GM21529 (cell line): ENCODE measurements around the gene CTAG2.
"Not testable (repeated sequence)": the region's sequence is repeated elsewhere in the genome, so short reads cannot be mapped to it uniquely, and the experiment has no call there.

Experiments
- ATAC-seq: cut with Tn5 transposase; IDR thresholded peaks from one replicate; pipeline ENCODE4 v1.9.1; 2021; ENCODE audit not compliant: unreplicated experiment

Gene CTAG2

DNA sequence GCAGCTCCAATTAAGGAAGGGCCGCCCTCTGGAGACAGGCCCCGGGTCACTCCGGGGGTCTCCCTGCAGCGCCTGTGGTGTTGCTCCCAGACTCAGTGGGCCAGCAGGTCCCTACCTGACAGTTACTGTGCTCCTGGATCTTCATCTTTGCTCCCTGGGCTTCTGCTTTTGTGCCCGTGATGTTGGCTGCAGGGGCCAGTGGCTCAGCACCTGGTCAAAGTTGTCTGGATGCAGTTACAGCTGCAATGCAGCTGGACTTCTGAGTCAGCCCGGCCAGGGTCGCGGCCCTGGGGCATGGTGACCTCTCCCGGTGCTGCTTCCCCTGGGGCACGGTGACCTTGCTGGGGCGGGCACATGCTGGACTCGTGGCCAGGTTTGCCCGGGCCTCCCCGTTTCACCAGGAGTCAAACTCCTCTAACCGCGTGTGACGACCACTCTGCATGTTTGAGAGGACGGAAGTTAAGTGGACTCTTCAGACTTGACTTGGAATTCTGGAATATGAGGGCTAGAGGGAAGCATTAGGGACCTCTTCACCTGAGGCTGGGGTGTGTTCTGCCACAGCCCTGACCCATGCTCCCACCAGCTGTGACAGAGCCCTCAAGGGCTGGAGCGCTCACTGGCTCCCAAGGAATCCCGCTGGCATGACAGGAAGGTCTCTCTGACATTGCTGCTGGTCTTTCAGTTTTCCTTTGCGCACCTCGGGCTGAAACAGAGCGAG, 3.7 kb downstream of the CTAG2 start:
- no peak for ATAC-seq

- ATAC-seq, result no peak
Observed at GRCh38 chrX:154648931-154649330, 4.4 kb downstream of the CTAG2 start.

DNA sequence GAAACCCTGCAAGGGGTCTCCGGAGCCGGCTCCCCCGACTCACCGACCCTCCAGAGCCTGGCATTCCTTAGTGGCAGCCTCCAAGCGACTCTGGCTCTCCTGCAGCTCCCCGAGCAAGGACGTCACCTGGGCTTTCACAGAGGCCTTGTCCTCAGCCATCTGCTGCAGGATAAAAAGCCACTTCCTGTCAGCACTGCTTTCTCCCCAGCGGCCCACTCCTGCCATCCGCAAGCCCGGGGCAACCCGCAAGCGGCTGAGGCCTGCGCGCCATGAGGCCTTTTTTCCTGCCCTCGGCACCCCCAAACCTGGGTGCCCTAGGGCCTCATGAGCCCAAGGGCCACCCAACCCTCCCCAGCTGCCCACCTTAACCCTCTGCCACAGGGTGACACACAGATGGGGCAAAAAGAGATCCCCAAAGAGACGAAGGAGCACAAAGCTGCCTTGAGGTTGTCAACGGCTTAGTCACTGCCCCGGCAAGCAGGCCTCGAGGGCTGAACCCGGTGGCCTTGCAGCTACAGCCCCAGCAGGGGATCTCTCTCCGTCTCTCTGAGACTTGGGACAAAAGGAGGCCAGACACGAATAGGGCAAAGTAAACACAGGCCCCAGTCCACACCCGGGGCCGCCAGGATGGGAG, 7.5 kb downstream of the CTAG2 start:
- ATAC-seq, result not testable (repeated sequence)

DNA sequence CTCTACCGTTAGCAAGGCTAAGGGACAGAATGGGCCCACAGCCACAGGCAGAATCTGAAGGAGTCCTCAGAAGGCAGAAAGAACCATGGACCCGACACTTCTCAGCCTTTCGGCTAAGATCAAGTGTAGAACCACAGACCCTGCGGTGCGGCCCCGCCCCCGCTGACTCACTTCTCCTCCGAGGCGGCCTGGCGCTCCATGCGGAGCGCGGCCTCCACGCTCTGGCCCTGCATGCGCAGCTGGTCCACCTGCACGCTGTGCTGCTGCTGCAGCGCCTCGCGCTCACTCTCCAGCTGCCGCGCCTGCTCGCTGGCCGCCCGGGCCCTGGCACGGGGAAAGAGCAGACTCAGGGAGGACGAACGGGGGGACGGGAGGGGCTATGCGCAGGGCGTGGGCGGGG, 9.7 kb downstream of the CTAG2 start:
- ATAC-seq, result not testable (repeated sequence)

GRCh38 chrX:154641740-154642139, 11.6 kb downstream of the CTAG2 start:
- ATAC-seq, result not testable (repeated sequence)

DNA sequence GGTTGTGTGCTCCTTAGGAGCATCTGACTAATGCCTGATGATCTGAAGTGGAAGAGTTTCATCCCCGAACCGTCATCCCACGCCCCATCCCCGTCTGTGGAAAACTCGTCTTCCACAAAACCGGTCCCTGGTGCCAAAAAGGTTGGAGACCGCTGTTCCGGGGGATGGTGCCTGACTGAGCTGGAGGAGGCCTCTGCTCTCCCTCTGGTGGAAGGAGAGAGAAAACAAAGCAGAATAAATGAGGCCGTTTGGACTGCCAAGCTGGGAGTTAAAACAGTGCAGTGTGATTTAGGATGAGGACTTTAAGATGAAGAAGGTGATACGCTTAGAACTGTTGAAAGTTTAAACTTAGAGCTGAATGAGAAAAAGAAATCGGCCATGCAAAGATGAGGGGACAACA, 19.7 kb downstream of the CTAG2 start:
- not testable (repeated sequence) for ATAC-seq

- ATAC-seq, result not testable (repeated sequence)
Observed at GRCh38 chrX:154630949-154631348, 22.4 kb downstream of the CTAG2 start.

- ATAC-seq, result not testable (repeated sequence)
Observed at GRCh38 chrX:154628960-154629359, 24.4 kb downstream of the CTAG2 start.

DNA sequence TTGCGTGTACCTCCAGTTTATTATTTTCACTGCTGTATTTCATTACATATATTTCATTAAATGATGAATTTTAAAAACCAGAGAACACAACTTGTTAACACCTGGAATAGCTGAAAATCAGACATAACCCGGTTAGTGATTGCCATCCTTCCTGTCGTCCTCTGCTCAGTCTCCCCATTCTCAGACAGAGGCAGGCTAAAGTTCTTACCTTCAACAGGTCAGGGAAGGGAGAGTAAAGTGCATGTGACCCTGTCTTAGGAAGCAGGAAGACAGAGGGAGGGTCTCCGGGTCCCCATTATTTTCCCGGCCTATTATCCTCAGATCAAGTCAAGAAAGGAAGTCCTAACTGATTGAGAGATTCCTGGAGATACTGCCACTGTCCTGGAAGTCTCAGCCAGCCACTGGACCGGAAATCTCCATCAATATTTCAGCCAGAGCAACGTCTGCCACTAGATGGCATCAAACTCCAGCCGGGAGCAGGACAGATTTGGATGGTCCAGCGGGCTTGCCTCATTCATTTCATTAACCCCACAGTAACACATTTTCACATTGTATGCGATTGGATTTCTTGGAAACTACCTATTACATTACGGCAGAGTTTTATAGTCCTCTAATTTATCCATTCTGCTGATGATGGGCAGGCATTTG, 32.5 kb downstream of the CTAG2 start:
- not testable (repeated sequence) for ATAC-seq

DNA sequence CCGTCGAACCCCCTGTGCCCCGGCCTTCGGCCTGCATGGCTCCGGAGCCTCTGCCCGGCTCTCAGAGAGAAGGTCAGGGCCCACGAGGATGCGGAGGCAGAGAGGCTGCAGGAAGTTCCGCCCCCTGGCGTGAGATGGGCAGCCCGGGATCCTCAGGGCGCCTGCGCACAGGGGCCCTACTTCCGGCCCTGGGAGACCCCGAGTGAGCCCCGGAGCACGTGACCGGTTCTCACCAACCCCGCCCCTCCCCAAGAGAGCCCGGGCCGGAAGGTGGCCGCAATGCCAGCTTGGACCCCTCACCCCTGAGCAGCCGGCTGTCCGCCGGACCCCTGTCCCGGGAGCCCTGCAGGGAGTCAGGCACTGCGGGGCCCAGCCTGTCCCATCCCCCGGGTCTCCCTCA, 34.2 kb downstream of the CTAG2 start, which contains the start of gene CTAG1B:
TSS of gene CTAG1B (minus strand) at position 101 of the 400 bp plus-strand sequence. CDS start at position 37, 64 bp downstream.
- ATAC-seq, result not testable (repeated sequence)

DNA sequence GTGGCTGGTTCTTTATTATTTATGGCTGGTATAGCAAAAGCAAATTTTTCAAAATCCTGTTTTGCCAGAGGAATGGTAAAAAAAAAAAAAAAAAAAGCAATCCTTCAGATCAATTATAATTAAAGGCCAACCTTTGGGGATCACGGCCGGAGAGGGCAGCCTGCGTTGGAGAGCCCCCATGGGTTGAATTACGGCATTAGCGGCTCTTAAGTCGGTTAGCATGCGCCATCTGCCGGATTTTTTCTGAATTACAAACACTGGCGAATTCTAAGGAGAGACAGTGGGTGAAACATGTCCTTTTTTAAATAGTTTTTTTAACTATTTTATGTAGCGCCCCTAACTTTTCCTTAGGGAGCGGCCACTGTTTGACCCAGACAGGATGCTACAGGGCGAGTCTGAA, 39.8 kb downstream of the CTAG2 start:
- not testable (repeated sequence) for ATAC-seq

GRCh38 chrX:154611146-154611545, 42.2 kb downstream of the CTAG2 start:
- ATAC-seq, result not testable (repeated sequence)

DNA sequence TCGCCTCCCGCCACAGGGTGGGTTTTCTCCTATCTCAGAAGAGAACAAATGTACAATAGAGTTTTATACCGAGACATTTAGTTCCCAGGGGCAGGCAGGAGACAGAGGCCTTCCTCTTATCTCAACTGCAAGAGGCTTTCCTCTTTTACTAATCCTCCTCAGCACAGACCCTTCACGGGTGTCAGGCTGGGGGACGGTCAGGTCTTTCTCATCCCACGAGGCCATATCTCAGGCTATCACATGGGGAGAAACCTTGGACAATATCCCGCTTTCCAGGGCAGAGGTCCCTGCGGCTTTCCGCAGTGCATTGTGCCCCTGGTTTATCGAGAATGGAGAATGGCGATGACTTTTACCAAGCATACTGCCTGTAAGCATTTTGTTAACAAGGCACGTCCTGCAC, 44.6 kb downstream of the CTAG2 start:
- not testable (repeated sequence) for ATAC-seq

GRCh38 chrX:154607976-154608375, 45.4 kb downstream of the CTAG2 start:
- ATAC-seq, result not testable (repeated sequence)

DNA sequence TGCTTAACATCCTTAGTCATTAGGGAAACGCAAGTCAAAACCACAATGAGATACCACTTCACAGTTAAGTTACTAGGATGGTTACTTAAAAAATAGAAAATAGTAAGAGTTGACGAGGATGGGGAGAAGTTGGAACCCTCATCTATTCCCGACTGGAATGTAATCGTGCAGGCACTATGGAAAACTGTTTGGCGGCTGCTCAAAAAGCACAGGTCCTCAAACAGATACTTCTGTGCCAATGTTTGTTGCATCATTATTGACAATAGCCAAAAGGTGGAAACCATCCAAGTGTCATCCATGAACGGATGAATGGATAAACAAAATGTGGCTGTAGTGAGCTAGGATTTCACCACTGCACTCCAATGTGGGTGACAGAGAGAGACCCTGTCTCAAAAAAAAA, 46.0 kb downstream of the CTAG2 start:
- ATAC-seq, result no peak

DNA sequence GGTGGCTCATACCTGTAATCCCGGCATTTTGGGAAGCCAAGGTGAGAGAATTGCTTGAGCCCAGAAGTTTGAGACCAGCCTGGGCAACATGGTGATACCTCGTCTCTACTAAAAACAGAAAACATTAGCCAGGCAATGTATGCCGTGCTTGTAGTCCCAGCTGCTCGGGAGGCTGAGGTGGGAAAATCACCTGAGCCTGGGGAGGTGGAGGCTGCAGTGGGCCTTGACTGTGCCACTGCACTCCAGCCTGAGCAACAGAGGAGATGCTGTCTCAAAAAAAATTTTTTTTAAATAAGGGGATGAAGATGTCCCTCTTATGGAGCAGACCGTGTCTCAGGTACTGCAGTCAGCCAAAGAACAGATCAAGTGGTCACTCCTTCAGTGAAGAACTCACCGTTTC, 47.8 kb downstream of the CTAG2 start:
- ATAC-seq, result no peak

GRCh38 chrX:154603438-154604430, 49.6 kb downstream of the CTAG2 start:
- no peak for ATAC-seq

DNA sequence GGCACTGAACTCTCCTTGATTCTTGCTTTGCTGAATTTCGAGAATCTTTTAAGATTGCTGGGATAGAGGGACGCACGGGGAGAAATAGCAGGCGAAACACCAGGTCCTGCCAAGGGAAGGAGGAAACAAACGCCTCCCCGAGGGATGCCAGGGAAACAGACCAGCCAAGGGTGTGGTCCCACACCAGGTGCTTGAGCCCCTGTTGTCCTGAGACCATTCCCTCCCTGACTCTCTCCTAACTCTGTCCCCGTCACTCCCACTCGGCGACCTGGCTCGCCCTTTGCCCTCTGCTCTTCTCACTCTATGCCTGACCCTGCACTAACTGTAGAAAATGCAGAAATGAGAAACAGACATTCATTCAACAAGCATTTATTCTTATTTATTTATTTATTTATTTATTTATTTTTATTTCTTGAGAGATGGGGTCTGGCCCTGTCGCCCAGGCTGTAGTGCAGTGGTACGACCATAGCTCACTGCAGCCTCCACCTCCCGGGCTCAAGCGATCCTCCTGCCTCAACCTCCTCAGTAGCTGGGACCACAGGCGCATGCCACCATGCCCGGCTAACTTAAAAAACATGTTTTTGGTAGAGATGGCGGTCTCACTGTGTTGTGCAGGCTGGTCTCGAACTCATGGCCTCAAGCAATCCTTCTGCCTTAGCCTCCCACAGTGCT, 50.5 kb downstream of the CTAG2 start:
- ATAC-seq, result no peak

- no peak for ATAC-seq
Observed at GRCh38 chrX:154602226-154602625, 51.2 kb downstream of the CTAG2 start.
